NOMO-1 treated with dmso at 0.1 percent for 144 hours (cell line): ENCODE results near the gene NCEH1.
"Not testable (repeated sequence)": the region's sequence is repeated elsewhere in the genome, so short reads cannot be mapped to it uniquely, and the experiment has no call there.

Experiments
- DNase-seq: peaks from one replicate; lab custom pipeline; 2025; ENCODE audit not compliant: unreplicated experiment; lab: John Stamatoyannopoulos, UW

NCEH1 gene

GRCh38 chr3:172708921-172709773 lies 1.7 kb downstream of the NCEH1 start:
- DNase-seq, result no peak

- DNase-seq, result no peak
These were observed 2.9 kb downstream of the NCEH1 start for GRCh38 chr3:172707967-172708366.

DNA sequence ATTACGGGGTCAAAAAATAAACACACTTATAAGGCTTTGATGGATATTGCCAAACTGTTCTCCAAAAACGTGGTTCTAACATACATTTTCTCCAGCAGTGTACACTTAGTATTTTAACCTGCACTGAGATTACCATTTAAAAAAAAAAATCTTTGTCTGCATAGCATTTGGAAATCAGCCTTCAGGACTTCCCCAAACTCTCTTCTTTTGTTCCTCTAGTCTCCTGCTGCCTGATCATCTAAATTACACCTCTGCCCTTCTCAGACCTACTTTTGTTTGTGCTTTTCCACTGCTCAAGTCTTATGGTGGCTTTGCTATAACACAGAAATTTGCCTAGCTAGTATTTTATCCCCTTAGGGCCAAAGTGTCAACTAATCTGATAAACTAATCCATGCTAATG lies 3.8 kb downstream of the NCEH1 start:
- DNase-seq, result no peak

DNA sequence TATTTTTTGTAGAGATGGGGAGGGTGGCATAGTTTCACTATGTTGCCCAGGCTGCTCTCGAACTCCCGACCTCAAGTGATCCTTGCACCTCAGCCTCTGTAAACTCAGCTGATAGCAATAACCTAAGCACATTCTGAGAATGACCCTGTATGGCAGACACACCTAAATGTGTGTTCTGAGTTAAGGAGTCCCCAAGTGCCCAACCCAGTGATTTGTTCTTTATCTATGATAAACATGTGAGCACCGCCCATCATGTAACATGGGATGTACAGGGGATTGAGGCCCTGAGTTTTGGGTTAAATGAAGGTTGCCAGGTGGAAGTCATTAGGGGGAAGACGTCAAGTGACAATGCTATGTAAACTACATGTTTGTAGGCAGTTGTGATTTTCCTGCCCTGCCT lies 5.7 kb downstream of the NCEH1 start:
- no peak for DNase-seq

DNA sequence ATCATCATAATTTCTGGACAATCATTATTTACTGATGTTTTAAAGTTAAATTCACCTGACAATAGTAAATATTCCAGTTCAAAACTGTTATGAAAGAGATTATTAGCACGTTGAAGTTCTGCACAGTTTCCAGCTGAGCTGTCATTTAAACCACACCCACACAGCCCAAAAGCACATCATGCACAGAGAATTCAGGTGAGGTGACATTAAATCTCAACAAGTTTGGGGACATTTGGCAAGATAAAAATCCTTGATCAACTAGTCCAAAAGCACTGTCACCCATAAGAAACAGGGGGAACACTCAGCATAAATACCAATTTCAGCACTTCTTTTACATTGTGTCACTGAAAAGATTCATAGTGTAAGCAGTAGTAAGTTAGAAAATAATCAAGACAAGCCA lies 6.9 kb downstream of the NCEH1 start:
- DNase-seq, result no peak

- not testable (repeated sequence) for DNase-seq
These were observed 8.1 kb downstream of the NCEH1 start for GRCh38 chr3:172702731-172703130.

DNA sequence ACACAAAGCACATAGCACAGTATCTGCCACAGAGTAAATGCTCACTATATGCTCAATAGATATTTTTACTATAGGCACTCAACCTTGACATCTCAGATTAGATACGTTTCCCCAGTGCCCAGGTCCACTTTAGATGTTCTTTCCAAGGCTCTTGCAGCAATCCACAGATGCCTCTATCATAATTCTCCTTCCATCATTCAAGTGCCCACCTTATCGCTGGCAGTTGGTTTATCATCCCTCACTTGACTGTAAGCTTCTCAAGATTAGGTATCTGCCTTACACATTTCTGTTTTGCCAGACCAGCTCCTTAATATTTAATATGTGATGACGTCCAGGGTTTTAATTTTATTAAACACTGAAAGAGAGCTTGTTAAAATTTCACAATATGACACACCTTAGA lies 8.6 kb downstream of the NCEH1 start:
- DNase-seq, result no peak

GRCh38 chr3:172701751-172702150 lies 9.1 kb downstream of the NCEH1 start:
- DNase-seq, result no peak

- no peak for DNase-seq
These were observed 9.9 kb downstream of the NCEH1 start for GRCh38 chr3:172700936-172701455.

DNA sequence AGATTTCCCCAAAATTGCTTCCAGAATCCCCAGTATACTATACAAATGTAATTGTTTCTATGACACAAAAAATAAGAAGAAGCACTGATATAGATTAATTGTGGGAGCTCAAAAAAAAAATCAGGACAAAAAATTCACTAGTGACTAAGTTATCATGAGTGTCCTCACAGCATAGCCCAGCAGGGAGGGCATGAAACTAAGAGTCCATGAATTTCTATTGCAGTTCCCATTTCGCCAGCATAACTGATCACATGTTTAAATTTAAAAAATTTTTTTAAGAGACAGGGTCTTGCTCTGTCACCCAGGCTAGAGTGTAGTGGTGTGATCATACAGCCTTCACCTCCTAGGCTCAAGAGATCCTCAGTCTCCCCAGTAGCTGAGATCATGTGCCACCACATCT lies 10.6 kb downstream of the NCEH1 start:
- DNase-seq, result no peak

- no peak for DNase-seq
These were observed 11.8 kb downstream of the NCEH1 start for GRCh38 chr3:172699031-172699430.

DNA sequence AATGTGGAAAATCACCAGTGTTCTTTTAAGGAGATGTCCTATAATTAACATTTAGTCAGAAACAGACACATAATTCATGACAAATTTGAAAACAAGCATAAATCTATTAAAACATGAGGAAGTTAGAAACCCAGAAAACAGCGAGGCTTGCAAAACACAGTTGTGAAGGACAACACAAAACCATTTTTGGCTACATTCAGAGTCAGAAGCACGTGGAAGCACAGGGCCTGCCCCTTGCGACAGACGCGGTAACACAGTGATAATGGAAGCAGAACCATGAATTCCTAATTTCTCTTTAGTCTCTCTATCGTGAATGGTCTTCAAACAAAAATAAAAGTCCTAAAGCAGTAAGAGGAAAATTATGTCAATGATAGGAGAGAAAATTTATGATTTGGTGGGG lies 12.2 kb downstream of the NCEH1 start:
- DNase-seq, result peak; percentile 74

DNA sequence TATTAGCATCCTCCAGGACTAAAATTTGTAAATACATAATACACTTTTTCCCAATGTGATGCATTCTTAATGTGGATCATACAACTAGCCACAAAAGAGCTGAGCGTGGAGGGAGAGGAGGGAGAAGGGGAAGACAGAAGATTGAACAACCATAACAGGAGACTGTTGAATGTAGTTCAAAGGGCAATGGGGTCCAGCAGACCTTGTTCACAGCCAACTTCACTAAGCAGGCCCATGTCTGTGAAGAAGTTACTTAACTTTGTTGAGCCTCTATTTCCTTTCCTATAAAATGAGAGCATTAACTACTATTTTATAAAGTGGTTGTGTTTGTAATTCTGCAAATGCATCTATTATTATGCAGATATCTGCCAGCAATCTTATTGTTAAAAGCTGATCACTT lies 13.3 kb downstream of the NCEH1 start:
- DNase-seq, result no peak

- DNase-seq, result no peak
These were observed 14.5 kb downstream of the NCEH1 start for GRCh38 chr3:172696357-172696756.

- no peak for DNase-seq
These were observed 16.2 kb downstream of the NCEH1 start for GRCh38 chr3:172694573-172695246.

DNA sequence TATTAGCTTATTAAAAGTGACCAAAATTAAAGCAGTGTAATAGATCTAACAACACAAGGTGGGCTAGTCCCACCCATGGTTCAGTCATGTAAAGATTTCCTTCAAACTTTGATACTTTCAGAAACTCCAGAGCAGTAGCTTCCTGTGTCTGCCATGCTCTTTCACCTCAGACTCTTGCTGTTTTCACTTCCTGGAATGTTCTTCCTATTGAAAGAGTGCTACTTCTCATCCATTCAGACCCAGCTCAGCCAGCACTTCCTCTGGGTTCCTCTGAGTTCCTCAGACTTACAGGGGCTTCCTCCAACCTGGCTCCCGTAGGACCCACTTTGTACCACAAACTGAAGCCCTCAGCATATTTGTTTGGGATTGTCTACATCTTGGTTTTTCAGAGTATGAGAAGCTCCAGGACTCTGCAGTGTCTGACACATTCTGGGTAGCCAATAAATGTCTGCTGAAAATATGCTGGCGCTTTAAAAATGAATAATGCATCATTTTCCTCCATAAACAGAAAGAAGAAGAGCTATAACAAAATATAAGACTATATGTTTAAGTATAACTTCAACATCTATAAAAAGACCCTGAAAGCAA lies 18.0 kb downstream of the NCEH1 start:
- peak; percentile 46 for DNase-seq

GRCh38 chr3:172690936-172691335 lies 19.9 kb downstream of the NCEH1 start:
- no peak for DNase-seq

DNA sequence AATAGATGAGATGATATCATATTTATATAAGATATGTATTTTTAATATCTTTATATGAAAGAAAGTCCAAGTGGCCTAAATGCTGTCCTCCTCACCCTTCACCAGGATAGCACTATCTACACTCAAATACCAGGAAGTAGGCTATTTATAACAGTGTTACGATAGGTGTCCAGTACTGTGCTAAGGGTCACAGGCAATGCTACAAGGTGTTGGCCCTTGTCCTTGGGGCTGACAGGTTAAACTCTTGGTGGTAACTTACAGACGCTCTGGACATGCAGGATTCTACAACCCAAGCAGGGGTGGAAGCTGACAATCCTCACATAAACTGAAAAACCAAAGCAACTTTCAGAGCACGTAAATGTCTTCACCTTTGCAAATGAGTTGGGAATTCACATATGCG lies 22.3 kb downstream of the NCEH1 start:
- DNase-seq, result no peak

DNA sequence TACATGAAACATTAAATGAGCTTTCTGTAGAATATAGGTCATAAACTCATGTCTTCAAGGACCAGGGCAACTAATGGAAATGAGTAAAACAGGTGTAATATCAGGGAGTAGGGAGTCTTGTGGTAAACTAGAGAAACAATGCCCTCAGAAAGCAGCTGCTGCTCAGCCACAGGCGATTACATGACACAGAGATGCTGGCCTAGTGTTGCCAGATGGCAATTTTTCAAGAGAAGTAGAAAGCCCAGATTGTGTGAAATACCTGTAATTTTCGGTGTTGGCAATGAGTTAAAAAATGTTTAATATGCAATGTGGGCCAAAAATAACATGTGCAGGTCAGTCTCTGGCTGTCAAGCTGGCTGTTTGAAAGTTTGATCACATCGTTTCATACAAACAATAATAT lies 23.4 kb downstream of the NCEH1 start:
- DNase-seq, result no peak

DNA sequence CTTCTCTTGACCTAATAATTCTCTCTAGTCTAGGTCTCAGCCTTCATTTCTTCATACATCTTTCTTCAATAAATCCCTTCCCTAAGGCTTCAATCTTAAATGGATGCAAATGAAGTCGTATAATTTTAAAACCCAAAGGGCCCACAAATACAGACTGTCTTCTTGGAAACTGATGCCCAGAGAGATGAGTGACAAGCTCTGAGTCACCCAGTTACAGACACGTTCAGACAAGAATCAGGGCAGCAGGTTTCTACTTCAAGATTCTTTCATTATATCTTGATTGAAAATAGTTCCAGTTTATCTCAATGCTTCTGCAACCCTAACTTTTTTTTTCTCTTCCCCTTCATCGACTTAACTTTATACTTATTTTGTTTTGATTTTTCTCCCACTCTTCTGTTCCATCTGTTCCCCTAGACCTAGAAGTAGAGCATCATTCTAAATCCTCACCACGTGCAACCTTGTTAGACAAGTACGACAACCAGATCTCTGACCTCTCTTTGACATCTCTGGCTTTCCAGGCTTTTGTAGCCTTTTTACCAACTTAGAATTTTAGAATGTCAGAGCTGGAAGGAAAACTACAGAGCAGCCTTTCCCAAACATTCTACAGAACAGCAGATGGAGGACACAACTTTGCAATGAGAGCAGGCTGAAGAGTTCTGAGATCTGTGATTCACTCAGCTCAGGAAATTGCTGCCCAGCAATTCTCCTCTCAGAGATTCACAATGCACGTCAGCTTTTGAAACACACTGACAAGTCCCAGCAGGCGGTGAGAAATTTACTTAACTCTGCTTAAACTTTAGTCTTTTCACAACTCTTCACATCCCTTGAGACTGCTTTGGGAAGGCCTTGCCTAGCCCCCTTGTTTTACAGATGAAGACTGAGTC lies 25.3 kb downstream of the NCEH1 start:
- DNase-seq, result no peak

- no peak for DNase-seq
These were observed 30.2 kb downstream of the NCEH1 start for GRCh38 chr3:172680684-172681083.
